H54 (cell line): Measurements from ENCODE around the gene WDR4.
"Not testable (repeated sequence)": the region's sequence is repeated elsewhere in the genome, so short reads cannot be mapped to it uniquely, and the experiment has no call there.

ENCODE experiments used
- DNase-seq: peaks from one replicate; pipeline ENCODE4 v3.0.0; 2011; ENCODE audit warnings: low spot score, mixed read lengths; ENCODE audit not compliant: insufficient read length
- FAIRE-seq: peaks from 3 replicates; lab custom pipeline; 2011; peaks lifted over from hg19 to GRCh38; lab: Jason Lieb, UNC
- POLR2A ChIP-seq: IDR thresholded peaks from 2 replicates; pipeline ENCODE4 v1.6.1; 2011; ENCODE audit warnings: low read depth, mild to moderate bottlenecking, low read length

The WDR4 gene

DNA sequence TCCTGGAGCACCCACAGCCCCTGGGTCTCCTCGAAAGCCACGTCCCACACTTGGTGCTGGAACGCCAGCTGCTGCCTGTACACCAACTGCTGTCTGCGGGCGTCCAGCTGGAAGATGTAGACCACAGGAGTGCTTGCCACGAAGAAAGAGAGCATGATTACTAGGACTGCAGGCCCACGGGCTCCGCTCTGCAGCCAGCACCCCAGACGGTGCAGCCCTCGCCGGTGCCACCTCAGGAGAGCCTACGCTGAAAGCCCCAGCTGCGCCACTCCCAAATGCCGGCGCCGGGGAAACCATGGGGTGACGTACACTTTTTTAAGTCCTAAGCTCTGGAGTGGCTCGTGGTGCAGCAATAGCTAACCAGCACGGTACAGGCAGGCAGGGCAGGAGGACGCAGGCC is 25.7 kb downstream of the WDR4 start:
- TF ChIP-seq POLR2A = no peak
- FAIRE-seq (no peak), DNase-seq (no peak)

DNA sequence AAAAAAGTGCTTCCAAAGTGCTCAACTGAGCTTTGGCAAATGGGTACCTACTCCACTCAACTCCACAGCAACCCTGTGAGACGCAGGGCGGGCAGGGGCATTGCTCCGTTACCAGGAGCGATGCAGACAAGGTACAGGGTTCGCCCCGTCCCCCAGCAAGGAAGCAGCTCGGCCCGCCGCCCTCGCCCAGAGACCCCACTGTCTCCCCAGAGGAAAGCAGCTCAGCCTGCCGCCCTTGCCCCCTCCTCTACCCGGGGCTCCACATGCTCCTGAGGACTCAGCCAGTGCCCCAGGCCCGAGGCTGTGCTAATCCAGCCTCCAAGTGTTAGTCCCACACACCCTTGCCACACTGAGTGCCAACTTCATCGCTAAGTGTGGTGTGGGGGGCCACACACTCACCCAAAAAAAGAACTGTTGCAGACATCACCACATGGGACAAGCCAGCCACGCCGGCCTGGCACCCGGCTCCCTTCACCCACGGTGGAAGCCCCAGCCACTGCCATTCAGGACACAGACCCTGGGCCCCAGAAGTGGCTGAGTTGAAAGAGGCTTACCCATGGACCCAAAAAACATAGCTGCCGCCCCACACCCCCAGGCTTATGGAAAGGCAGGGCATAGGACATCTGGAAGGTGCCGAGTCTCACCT is 26.3 kb downstream of the WDR4 start:
- TF ChIP-seq POLR2A = no peak
- FAIRE-seq = no peak
- no peak for DNase-seq

DNA sequence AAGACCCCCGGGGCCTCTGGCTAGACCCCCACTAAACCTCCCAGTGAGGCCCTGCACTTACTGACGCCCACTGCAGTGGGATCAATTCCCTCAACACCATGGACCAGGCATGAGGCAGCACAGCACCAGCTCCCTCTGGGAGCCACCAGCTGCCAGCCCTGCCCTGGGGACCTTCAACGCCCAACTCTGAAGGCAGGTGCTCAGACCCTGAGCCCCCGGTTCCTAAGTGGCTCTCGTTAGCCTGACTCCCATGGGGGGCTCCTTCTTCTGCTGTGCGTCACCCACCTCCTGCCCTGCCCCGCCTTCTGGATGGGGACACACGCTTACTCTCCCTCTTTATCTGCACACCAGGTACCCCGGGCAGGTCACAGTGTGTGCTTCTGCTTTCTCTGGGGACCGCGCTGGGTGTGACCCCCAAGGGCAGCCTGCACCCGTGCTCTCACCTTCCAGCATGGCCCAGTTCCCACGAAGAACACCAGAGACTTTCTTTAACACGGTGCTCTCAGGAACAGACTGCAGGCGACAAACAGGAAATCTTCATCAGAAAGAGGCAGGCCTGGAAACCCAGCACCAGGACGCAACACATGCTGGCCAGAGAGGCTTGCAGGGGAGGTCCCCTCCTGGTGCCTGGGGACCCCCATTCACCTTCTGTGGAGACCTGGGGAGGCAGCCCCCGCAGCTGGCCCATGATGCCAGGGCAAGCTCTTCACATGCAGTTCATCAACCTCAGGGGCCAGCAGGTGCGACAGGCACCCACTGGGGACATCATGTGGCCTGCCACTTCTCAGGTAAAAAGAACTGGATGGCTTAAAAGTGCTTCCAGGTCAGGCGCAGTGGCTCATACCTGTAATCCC is 27.3 kb downstream of the WDR4 start:
- FAIRE-seq (no peak), DNase-seq (no peak)
- TF ChIP-seq POLR2A = no peak

DNA sequence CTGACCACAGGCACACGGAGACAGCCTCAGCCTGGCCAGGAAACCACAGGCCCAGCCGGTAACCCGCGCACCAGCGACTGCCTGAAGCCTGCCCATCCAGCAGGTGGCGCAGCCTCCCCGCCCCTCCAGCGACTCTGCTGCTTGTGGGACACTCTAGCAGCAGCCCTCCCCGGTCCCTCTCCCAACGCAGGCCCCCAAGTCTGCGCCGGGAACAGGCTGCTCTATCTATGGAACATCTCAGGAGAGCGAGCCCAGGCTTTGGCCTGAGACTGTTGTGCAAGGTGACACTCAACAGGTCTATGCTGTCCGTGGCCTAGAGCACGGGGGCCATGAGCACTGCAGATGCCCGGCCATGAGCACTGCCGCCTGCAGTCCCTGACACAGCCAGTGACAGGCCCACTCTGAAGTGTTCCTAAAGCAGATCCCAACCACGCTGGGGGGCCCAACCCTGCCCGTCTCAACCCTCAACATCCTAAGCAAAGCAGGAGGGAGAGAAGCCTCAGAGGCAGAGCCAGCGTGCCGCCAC is 28.4 kb downstream of the WDR4 start:
- DNase-seq = peak; percentile 67
- no peak for FAIRE-seq
- no peak for TF ChIP-seq POLR2A

DNA sequence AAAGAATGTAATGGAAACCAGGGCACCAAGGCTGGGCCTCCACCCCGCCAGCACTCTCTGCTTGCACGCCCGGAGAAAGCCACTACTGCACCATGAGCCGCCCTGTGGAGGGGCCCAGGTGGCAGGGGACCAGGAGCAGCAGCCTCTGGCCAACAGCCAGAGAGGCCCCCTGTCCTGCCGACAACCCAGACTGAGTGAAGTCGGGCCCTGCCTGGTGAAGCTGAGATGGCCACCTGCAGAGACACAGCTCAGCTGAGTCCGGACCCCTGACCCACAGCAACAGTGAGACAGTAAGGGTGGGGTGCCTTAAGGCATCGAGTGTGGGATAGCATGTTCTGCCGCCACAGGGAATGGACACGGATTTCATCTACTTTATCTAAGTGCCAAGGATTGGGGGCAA is 28.9 kb downstream of the WDR4 start:
- DNase-seq = no peak
- TF ChIP-seq POLR2A = no peak
- FAIRE-seq = no peak

DNA sequence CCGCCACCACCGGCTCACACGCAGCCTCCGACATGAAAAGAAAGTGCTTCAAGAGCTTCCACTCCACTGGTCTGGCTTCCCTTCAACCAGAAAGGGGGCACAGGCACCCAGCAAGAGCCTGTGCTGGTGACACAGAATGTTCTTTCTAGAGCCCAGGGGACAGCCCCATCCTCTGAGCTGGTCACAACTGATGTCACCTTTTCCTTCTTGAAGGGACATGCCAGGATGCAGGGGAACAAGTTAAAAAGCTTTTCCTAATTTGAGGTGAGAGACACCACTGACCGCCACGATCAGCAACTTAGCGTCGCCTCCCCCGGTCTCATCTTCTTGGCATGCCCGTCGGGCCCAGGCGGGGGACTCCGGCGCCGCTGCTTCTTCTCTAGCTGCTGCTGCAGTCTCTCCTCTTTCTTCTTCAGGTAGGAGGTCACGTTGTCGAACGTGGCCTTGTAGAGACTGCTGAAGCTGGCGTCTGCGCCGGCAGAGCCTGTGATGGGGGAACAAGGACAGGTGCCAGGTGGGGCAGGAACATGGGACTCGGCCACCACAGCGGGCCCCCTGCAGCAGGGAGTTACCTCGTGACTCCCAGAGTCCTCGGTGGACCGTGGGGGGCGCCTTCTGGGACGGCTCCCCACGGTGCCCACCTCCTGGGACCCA is 29.5 kb downstream of the WDR4 start:
- no peak for DNase-seq
- no peak for FAIRE-seq
- TF ChIP-seq POLR2A = no peak

DNA sequence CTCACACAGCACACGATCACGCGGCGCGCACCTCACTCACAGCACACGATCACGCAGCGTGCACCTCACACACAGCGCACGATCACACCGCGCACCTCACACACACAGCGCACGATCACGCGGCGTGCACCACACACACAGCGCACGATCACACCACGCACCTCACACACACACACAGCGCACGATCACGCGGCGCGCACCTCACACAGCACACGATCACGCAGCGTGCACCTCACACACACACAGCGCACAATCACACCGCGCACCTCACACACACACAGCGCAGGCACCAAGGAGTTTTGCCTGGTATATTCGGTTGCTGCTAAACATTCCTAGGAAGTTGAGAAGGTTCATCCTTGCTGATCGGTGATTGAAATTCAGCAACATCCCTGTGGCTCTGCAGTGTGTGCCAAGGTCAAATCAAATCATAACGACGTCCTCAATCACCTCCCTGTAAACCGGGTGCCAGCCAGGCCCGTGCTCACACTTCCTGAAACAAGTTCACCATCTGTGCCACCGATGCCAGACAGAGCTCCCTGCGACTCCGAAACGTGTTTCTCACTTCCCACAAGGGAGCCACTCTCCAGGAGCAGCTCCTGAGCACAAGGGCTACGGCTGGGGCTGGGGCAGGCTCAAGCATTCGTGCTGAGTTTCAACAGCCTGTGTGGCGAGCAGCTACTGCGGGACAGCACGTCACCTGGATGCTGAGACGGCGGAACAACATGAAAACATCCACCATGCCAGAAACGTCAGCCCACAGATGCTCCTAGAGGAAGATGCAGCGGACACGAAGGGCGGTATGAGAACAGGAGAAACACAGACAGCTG is 30.2 kb downstream of the WDR4 start:
- no peak for FAIRE-seq

DNA sequence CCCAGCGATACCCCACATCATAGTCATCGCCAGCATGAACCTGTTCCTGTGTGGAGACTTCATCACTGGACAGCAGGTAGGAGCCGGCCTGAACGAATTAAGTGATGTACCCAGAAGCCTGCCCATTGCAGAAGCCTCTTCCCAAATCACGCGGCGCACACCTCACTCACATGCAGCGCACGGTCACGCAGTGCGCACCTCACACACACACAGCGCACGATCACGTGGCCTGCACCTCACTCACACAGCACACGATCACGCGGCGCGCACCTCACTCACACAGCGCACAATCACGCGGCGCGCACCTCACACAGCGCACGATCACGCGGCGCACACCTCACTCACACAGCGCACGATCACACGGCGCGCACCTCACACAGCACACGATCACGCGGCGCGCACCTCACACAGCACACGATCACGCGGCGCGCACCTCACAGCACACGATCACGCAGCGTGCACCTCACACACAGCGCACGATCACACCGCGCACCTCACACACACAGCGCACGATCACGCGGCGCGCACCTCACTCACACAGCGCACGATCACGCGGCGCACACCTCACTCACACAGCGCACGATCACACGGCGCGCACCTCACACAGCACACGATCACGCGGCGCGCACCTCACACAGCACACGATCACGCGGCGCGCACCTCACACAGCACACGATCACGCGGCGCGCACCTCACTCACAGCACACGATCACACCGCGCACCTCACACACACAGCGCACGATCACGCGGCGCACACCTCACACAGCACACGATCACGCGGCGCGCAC is 31.0 kb downstream of the WDR4 start:
- not testable (repeated sequence) for DNase-seq, FAIRE-seq

More for the DNA sequence above, 30.2 kb downstream of the WDR4 start:
- no peak for DNase-seq
- no peak for TF ChIP-seq POLR2A

DNA sequence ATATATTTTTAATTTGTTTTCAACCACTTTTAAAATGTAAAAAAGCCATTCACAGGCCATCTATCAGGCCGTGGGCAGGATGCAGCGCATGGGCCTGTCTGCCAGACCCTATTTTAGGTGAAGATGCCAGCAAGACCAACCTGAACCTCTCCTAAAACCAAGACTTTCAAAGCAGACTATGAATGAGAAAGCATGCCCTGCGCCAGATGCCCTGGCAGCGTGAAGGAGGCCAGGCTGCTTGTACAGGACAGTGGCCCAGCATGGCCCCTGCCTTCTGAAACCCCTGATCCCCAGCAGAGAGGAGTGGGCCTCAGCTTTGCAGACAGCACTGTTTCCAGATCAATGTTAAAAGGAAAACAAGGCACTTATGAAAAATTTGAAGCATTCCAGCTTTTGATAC is 31.6 kb downstream of the WDR4 start:
- TF ChIP-seq POLR2A = no peak
- FAIRE-seq (no peak), DNase-seq (no peak)

DNA sequence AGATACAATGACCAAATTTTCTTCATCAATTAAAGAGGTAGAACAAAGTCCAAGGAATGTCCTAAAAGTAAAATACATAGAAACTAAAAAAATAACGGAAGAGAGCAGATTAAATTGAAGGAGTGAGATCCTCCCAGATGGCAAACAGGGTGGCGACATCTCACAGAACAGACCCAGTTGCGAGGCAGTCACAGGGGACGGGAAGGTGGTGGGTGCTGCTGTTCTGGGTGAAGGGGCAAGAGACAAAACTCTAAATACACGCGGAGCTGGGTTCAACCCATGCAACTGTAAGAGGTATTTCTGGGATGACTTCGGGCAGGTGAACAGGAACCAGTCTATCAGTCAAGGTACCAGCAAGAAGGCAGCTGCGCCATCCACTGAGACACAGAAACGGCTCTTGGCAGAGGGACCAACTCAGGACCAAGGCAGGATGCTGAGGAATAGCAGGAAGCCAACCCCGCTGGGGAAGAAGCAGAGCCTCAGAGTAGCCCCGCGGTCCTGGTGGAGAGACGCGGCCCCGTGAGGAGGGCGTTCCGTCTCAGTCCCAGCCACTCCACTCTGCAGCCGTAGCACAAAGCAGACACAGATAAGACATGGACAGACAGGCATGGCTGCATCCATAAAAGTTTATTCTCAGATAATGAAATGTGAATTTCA is 32.2 kb downstream of the WDR4 start:
- no peak for FAIRE-seq
- TF ChIP-seq POLR2A = no peak
- DNase-seq = no peak

DNA sequence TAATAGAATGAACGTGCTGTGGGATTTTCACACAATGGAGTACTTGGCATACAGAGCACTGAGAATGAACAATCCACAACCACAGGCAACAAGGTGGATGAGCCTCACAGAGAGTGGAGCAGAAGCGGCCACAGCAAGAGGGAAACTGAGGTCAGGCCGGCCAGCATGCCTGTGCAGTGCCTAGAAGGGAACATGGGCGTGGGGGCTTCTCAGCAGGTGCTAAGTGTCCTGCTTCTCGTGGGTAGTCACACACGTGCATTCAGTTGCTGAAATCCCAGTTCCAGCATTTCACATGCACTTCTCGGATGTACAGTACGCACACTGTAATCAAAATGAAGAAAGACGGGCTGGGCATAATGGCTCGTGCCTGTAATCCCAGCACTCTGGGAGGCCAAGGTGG is 33.1 kb downstream of the WDR4 start:
- TF ChIP-seq POLR2A = no peak
- DNase-seq = no peak
- FAIRE-seq = no peak

DNA sequence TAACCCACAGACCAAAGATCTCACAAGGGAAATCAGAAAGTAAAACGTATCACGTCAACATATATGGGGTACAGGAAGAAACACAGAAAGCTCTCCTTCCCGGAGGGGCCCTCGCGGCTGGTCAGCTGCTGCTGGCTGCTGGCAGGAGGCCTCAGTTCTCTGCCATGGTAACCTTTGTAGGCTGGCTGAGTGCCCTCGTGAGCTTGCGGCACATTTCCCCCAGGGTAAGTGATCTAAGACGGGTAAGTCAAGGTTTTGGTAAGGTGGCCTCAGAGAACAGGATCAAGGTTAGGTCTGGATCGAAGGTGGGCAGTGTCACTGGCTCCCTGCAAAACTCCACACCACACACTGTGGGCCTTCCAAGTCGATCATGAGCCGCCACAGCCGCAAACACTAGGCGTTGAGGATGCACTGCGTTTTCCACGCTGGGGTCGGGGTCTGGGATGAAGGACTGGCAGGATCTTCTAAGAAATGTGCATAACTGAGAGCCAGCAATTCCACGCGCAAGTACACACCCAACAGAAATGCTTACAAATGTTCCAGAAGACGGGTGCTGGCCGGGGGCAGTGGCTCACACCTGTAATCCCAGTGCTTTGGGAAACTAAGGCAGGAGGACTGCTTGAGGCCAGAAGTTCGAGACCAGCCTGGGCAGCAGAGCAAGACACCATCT is 33.9 kb downstream of the WDR4 start:
- DNase-seq (no peak), FAIRE-seq (no peak)
- no peak for TF ChIP-seq POLR2A
